Ectodermal cell (in vitro differentiated cells): ENCODE results near the gene CASK.

Experiments
- H3K27ac ChIP-seq: 2 replicates; pipeline ENCODE4 v1.7.0; 2013; ENCODE audit warnings: mild to moderate bottlenecking, low read depth, low read length; ENCODE audit not compliant: insufficient read depth, poor library complexity, severe bottlenecking
- H3K27me3 ChIP-seq: 2 replicates; pipeline ENCODE4 v1.7.0; 2013; ENCODE audit warnings: mild to moderate bottlenecking, low read length; ENCODE audit not compliant: insufficient read depth, control insufficient read depth, poor library complexity, severe bottlenecking
- H3K36me3 ChIP-seq: one replicate; pipeline ENCODE4 v1.7.0; 2013; ENCODE audit warnings: low read length; ENCODE audit not compliant: control insufficient read depth, insufficient read depth
- H3K4me1 ChIP-seq: one replicate; pipeline ENCODE4 v1.7.0; 2013; ENCODE audit warnings: low read length; ENCODE audit not compliant: control insufficient read depth, insufficient read depth
- H3K4me3 ChIP-seq: 2 replicates; pipeline ENCODE4 v1.7.0; 2013; ENCODE audit warnings: low read depth, low read length, control low read depth; ENCODE audit not compliant: insufficient read depth
- H3K9me3 ChIP-seq: 2 replicates; pipeline ENCODE4 v1.7.0; 2013; ENCODE audit warnings: mild to moderate bottlenecking, low read length, moderate library complexity; ENCODE audit not compliant: control insufficient read depth
- WGBS, 2 experiments: methylation state at CpG; one replicate each; pipeline ENCODE4 v1.1.7; 2013; ENCODE audit warnings: missing lambda C conversion rate in 2 of 2; 5-methylcytosine and 5-hydroxymethylcytosine counted together

The CASK gene

DNA sequence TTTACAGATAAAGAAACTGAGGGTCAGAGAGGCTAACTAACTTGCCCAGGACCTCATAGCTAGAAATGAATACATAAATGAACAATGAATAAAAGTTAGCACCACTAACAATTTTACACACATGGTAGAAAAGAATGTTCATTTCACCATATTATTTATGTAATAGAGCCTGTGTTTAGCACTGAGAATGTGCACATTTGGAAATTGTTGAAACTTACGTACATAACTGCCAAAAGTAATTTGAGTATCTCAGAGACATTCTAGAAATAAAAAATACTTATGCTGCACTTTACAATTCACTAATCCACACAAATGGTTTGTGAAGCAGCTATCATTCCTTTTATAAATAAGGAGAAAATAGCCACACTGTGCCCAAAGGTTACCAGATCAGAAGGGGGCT lies 9.9 kb downstream of the CASK start:
- Histone ChIP-seq H3K36me3 (no peaks in the 10 kb centered on the region), H3K27me3 (no peaks in the 10 kb centered on the region), H3K4me3 (no peak overlapping the region), H3K27ac (no peak overlapping the region), H3K9me3 (no peaks in the 10 kb centered on the region), H3K4me1 (no peaks in the 10 kb centered on the region)
- no CpG with 5 or more reads among the region's 1 CpG for WGBS, 2 experiments

DNA sequence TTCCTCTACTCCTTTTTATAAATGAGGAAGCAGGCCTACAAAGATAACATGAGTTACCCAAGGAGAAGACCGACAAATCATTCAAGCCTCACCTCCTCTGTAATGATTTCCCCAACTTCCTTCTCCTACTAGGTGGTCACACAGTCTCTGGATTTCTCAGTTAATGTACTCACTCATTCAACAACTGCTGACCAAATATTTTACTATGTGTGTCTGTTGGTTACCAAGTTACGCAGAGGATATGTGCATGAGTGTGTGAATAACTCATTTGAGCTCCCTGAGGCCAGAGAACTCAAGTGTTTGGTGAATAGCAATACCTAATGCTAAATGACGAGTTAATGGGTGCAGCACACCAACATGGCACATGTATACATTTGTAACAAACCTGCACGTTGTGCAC lies 10.4 kb downstream of the CASK start:
- WGBS, 2 experiments: 100% methylated on average over 2 of the region's 4 CpGs
- Histone ChIP-seq H3K27ac (no peak overlapping the region), H3K4me3 (no peak overlapping the region), H3K4me1 (no peaks in the 10 kb centered on the region), H3K9me3 (no peaks in the 10 kb centered on the region), H3K36me3 (no peaks in the 10 kb centered on the region), H3K27me3 (no peaks in the 10 kb centered on the region)

DNA sequence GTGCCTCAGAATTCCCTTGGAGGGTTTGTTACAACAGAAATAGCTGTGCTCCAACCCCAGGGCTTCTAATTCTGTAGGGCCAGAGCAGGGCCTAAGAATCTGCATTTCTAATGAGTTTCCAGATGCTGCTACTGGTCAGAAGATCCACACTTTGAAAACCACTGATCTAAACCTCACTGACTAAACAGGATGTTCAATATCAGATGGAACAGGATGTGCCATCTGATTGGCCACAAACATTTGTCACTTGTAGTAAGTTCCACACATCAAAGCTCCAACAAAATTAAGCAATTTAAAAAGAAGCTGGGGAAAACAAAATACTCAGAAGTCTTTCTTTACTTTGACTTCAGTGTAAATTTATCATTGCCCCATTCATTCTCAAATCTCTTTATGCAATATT lies 14.3 kb downstream of the CASK start:
- Histone ChIP-seq H3K9me3 (no peaks in the 10 kb centered on the region), H3K27ac (no peak overlapping the region), H3K36me3 (no peaks in the 10 kb centered on the region)

DNA sequence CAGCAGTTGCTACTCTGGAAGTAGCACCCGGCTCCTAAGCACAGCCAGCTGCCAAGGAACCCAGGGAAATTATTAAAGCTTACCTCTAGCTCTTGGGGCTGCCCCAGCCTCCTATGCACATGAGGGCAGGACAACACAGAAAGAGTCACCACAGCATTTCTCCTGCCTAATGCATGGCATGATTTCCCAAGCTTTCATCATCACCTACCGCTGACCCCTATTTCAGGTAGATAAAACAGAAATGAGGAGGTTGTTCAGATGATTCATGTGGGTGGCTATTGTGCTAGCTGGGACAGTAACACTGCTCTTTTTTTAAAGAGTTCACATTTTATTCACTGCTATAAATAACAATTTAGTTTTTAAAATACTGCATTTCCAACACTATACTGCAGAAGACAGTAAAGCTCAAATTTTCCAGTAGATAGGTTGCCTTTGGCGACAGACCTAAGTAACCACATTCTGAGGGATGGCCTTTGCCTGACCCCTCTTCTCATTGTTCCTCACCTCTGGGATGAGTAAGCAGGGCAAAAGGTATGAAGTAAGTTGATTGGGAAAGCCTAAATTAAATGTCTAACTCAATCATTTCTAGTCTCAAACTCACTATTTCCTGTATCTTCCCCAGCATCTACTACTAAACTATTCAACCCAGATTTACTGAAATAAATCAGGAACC lies 16.7 kb downstream of the CASK start:
- H3K27ac ChIP-seq: no peak overlapping the region
- no peaks in the 10 kb centered on the region for H3K9me3 ChIP-seq
- H3K4me3 ChIP-seq: no peak overlapping the region
- H3K4me1 ChIP-seq: no peaks in the 10 kb centered on the region
- 80 to 86% methylated on average over 2 of the region's 3 CpGs for WGBS, 2 experiments
- no peaks in the 10 kb centered on the region for H3K27me3 ChIP-seq
- H3K36me3 ChIP-seq: no peaks in the 10 kb centered on the region

More for the DNA sequence above, 14.3 kb downstream of the CASK start:
- H3K4me3 ChIP-seq: no peak overlapping the region
- no peaks in the 10 kb centered on the region for H3K27me3 ChIP-seq
- no peaks in the 10 kb centered on the region for H3K4me1 ChIP-seq

DNA sequence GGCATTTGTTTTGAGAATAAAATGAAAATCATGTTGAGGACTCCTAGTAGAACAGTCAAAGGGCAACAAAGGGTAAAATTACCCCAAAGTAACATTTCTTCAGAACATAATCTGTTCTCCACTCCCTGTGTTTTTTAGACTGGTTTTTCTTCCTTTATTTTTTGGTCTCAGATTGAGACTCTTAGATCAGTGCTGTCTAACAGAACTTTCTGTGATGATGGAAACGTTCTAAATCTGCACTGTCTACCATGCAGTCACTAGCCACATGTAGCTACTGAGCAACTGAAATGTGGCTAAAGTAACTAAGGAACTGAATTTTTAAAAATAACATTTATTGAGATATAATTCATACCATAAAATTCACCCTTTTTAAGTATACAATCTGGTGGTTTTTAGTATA lies 19.8 kb downstream of the CASK start:
- Histone ChIP-seq H3K9me3 (no peaks in the 10 kb centered on the region), H3K27ac (no peak overlapping the region), H3K4me3 (no peak overlapping the region), H3K27me3 (no peaks in the 10 kb centered on the region), H3K4me1 (no peaks in the 10 kb centered on the region), H3K36me3 (no peaks in the 10 kb centered on the region)
- WGBS, 2 experiments: 71 to 80% methylated on average over 1 of the region's 1 CpG

DNA sequence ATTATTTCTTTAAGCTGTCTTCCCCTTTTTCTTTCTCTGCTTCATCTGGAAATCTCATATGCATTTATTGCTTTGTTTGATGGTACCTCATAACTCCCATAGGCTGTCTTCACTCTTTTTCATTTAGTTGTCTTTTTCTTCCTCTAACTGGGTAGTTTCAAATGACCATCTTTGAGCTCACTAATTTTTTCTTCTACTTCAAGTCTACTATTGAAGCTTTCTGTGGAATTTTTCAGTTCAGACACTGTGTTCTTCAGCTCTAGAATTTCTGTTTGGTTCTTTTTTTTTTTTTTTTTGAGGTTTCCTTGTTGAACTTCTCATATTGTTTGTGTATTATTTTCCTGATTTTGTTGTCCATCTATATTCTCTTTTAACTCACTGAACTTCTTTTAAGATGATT lies 23.0 kb downstream of the CASK start:
- Histone ChIP-seq H3K27me3 (no peaks in the 10 kb centered on the region), H3K4me1 (no peaks in the 10 kb centered on the region), H3K9me3 (no peaks in the 10 kb centered on the region), H3K4me3 (no peak overlapping the region), H3K27ac (no peak overlapping the region), H3K36me3 (no peaks in the 10 kb centered on the region)

DNA sequence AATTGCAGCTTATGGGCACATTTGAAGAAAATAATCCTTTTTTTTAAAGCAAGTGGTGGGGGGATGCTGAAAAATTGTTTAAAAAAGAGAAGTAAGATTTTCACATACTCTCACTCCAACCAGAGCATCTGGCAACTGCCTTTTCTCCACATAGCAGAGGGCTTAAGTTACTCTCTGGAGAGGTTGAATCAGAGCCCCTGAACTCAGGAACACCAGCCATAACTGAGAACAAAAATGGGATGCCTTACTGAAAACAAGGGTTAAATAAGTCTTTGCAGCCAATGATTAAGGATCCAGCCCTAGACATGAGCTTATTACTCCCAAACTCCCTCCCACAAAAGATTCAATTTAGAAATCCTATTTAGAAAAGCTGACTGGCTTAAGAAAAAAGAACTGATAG lies 27.5 kb downstream of the CASK start:
- Histone ChIP-seq H3K4me1 (no peaks in the 10 kb centered on the region), H3K4me3 (no peak overlapping the region), H3K27ac (no peak overlapping the region), H3K9me3 (no peaks in the 10 kb centered on the region), H3K36me3 (no peaks in the 10 kb centered on the region), H3K27me3 (no peaks in the 10 kb centered on the region)

DNA sequence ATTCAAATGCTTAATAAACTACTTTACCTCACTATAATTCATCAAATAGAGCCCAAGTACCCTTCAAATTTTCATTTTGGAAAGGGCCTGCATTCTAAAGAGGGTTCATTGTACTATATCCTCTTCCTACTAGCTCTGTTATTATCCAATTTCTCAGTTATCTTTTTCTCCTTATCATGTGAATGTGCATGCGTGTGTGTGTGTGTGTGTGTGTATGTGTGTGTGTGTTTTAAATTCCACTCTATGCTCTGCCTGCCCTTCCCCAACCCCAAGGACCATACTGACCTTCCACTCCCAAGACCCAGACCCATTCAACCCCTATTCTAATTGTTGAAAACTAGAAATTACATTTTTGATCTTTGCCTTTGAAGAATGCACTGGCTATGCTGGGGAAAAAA lies 33.3 kb downstream of the CASK start:
- Histone ChIP-seq H3K36me3 (no peaks in the 10 kb centered on the region), H3K9me3 (no peaks in the 10 kb centered on the region), H3K27ac (no peak overlapping the region), H3K4me1 (no peaks in the 10 kb centered on the region), H3K27me3 (no peaks in the 10 kb centered on the region), H3K4me3 (no peak overlapping the region)
- no CpG with 5 or more reads among the region's 1 CpG for WGBS, 2 experiments

DNA sequence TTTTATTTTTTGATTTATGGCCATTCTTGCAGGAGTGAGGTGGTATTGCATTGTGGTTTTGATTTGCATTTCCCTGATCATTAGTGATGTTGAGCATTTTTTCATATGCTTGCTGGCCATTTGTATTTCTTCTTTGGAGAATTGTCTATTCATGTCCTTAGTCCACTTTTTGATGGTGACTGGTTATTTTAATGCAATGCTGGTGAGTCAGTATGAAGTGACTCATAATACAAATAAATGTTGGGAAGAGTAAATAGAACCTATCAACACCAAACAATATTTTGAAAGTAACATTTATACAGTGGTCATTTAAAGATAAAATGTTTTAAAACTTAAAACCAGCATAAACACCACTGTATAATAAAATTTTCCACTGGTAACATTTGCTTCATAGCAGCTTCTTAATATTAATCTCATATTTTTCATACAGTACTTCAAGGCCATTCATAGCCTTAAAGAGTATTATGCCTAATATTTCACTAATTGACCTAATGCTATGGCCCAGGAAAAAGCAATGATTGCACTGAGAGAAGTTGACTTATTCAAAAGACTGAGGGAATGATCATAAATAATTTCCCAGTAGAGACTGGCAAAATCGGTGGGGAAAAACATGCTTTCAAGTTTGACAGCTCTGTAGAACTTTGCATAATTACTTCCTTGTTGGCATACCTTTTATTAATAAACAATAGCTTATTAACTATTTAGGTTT lies 33.9 kb downstream of the CASK start:
- WGBS, 2 experiments: 83% methylated on average over 1 of the region's 1 CpG; no CpG with 5 or more reads in 1 of the 2 experiments
- Histone ChIP-seq H3K36me3 (no peaks in the 10 kb centered on the region), H3K9me3 (no peaks in the 10 kb centered on the region), H3K27me3 (no peaks in the 10 kb centered on the region), H3K4me1 (no peaks in the 10 kb centered on the region), H3K27ac (no peak overlapping the region), H3K4me3 (no peak overlapping the region)

DNA sequence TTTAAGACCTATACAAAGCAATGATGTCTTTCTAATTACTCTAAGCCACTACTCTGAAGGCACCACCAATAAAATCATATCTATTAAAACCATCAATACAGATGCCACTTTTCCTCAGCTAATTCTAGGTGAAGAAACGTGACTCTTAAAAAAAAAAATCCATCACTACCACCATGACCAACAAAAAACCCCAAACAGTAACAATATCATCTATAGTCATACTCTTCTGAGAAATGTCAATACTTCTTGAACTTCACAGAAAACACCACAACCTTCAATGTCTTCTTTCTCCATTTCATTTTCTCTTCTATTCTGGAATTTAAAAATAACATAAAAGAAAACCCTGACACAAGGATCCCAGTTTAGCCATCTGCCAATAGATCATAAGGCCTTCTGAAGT lies 35.7 kb downstream of the CASK start:
- Histone ChIP-seq H3K27ac (no peak overlapping the region), H3K36me3 (no peaks in the 10 kb centered on the region), H3K27me3 (no peaks in the 10 kb centered on the region), H3K9me3 (no peaks in the 10 kb centered on the region), H3K4me3 (no peak overlapping the region), H3K4me1 (no peaks in the 10 kb centered on the region)
- WGBS, 2 experiments: 97 to 100% methylated on average over 1 of the region's 1 CpG
